Measurements from ENCODE around the gene PIP5K1C. TPM values are rescaled to one million over a fixed set of nuclear protein-coding genes. Genes with fewer than 3 reads are reported as not detected.

The PIP5K1C gene
- total RNA-seq, 4 donors from 2014 or later, result 12.0 to 25.3 (median 15.2) TPM

GRCh38 chr19:3687393-3687773 is 12.9 kb downstream of the PIP5K1C start:
- peaks cover 0 to 22% (median 6%) of the 10 kb centered on the region in 3 donors for H3K36me3 ChIP-seq
- intact Hi-C loops (cut with DNase I), result no loop called here
- peak overlapping the region in 2 of 4 donors; percentile 57 to 61 for H3K27ac ChIP-seq
- H3K4me3 ChIP-seq, result peak overlapping the region in 2 of 4 donors; percentile 31 to 56
- TF ChIP-seq CTCF (IDR thresholded peaks at IDR 0.05) (no peak), POLR2A (IDR thresholded peaks at IDR 0.05) (no peak)
- H3K27me3 ChIP-seq, result no peaks in the 10 kb centered on the region
- H3K9me3 ChIP-seq, result peaks cover 0 to 6% (median 0%) of the 10 kb centered on the region in 3 donors
- peaks cover 14 to 51% (median 20%) of the 10 kb centered on the region in 3 donors for H3K4me1 ChIP-seq
- no peak for DNase-seq
- WGBS, 2 donors, result 60 to 65% methylated on average over 6 to 10 of the region's 12 CpGs

DNA sequence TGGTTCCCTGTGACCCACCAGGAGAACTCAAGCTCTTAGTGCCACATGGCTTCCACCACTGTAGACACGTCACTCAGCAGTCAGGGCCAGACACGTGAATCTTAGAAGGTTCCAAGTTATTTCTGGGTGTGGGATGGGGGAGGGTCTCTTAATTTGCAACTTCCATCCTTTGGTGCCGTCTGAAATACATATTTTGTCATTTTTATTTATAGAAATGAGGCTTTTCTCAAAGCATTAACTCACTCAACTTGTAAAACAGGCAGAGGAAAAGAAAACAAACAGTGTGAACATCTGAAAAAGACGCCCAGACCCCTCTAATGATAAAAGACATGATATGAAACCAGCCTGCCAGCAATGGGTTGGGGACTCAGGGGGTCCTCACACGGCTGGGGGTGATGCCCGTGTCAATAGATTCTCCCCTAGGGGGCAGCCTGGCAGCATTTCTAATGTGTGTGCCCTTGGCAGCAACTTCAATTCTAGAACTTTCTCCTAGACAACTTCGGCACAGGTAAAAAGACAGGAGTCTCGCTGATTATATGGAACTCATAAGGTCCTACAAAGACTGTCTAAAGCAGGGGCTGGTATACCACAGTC is 15.4 kb downstream of the PIP5K1C start:
- no peak for DNase-seq
- no peak for TF ChIP-seq POLR2A (IDR thresholded peaks at IDR 0.05)
- no peak for TF ChIP-seq CTCF (IDR thresholded peaks at IDR 0.05)

GRCh38 chr19:3684054-3684816 is 16.0 kb downstream of the PIP5K1C start:
- H3K4me3 ChIP-seq, result no peak overlapping the region
- H3K27ac ChIP-seq, result peak overlapping the region in 2 of 4 donors; percentile 8 to 43
- peaks cover 11 to 44% (median 20%) of the 10 kb centered on the region in 3 donors for H3K4me1 ChIP-seq
- intact Hi-C loops (cut with DNase I), result no loop called here
- DNase-seq, result no peak
- H3K27me3 ChIP-seq, result no peaks in the 10 kb centered on the region
- 85 to 94% methylated on average over 6 to 12 of the region's 23 CpGs for WGBS, 2 donors
- peaks cover 0 to 6% (median 0%) of the 10 kb centered on the region in 3 donors for H3K9me3 ChIP-seq
- peaks cover 0 to 34% (median 6%) of the 10 kb centered on the region in 3 donors for H3K36me3 ChIP-seq
- no peak for TF ChIP-seq CTCF (IDR thresholded peaks at IDR 0.05)
- TF ChIP-seq POLR2A (IDR thresholded peaks at IDR 0.05), result no peak

More for the DNA sequence above, 15.4 kb downstream of the PIP5K1C start:
- H3K27ac ChIP-seq, result peak overlapping the region in 1 of 4 donors; percentile 43
- H3K4me3 ChIP-seq, result no peak overlapping the region
- no peaks in the 10 kb centered on the region for H3K27me3 ChIP-seq
- 77% methylated on average over 7 to 8 of the region's 8 CpGs for WGBS, 2 donors
- H3K36me3 ChIP-seq, result peaks cover 0 to 27% (median 6%) of the 10 kb centered on the region in 3 donors
- peaks cover 11 to 44% (median 20%) of the 10 kb centered on the region in 3 donors for H3K4me1 ChIP-seq
- intact Hi-C loops (cut with DNase I), result no loop called here
- peaks cover 0 to 6% (median 0%) of the 10 kb centered on the region in 3 donors for H3K9me3 ChIP-seq

- Histone ChIP-seq H3K27me3 (no peaks in the 10 kb centered on the region), H3K36me3 (peaks cover 0 to 35% (median 6%) of the 10 kb centered on the region in 3 donors), H3K4me3 (no peak overlapping the region), H3K27ac (peak overlapping the region in 3 of 4 donors; percentile 43 to 46 (median 45)), H3K9me3 (peaks cover 0 to 6% (median 0%) of the 10 kb centered on the region in 3 donors), H3K4me1 (peaks cover 11 to 40% (median 20%) of the 10 kb centered on the region in 3 donors)
- intact Hi-C loops (cut with DNase I), result no loop called here
- WGBS, 2 donors, result 63 to 83% methylated on average over 6 to 11 of the region's 26 CpGs
- no peak for DNase-seq
- TF ChIP-seq POLR2A (IDR thresholded peaks at IDR 0.05), result no peak
- no peak for TF ChIP-seq CTCF (IDR thresholded peaks at IDR 0.05)
These were observed 16.7 kb downstream of the PIP5K1C start for GRCh38 chr19:3683405-3684053.

Measured in esophagus squamous epithelium (tissue), 5 donors.